HG03196 (cell line): ENCODE results near the gene ADH5.
A peak's percentile ranks its signal among the peaks of the same experiment; 100 is the strongest.
"Not testable (repeated sequence)": the region's sequence is repeated elsewhere in the genome, so short reads cannot be mapped to it uniquely, and the experiment has no call there.

Source experiments
- ATAC-seq: cut with Tn5 transposase; IDR thresholded peaks from one replicate; pipeline ENCODE4 v1.9.1; 2021; ENCODE audit not compliant: unreplicated experiment

ADH5 gene

DNA sequence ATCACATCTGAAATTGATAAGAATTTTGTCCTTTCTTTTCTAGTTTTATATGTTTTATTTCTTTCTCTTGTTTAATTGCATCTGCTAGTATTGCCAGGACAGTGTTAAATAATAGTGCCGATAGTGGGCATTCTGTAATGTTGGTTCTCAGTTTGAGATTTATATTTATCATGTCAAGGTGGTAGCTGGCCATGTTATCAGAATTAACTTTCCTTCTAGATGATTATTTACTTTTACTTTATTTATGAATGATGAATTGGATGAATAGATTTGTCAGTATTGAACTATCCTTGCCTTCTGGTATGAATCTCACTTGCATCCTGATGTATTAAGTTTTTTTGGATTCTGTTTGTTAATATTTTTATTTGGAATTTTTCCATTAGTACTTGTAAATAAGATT, 50.4 kb downstream of the ADH5 start:
- no peak for ATAC-seq

- ATAC-seq = no peak
Measured at GRCh38 chr4:99033956-99034355, 54.6 kb downstream of the ADH5 start.

DNA sequence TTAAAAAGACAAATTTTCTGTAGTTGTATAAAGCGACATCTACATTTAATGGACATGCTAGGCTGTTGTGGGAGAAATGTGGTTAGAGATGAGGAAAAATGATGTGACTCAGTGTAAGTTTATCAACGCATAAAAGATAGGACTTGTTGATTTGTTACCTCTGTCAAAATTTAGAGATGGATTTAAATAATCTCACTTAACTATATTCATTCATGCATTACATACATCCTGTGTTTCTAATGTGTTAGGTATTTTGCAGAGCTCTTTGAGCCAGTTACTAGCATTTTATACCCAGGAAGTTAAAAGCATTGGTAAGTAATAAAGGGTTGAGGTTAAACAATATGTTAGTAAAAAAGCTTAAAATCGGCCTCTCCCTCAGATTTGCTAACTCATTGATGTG, 58.7 kb downstream of the ADH5 start:
- ATAC-seq = no peak

DNA sequence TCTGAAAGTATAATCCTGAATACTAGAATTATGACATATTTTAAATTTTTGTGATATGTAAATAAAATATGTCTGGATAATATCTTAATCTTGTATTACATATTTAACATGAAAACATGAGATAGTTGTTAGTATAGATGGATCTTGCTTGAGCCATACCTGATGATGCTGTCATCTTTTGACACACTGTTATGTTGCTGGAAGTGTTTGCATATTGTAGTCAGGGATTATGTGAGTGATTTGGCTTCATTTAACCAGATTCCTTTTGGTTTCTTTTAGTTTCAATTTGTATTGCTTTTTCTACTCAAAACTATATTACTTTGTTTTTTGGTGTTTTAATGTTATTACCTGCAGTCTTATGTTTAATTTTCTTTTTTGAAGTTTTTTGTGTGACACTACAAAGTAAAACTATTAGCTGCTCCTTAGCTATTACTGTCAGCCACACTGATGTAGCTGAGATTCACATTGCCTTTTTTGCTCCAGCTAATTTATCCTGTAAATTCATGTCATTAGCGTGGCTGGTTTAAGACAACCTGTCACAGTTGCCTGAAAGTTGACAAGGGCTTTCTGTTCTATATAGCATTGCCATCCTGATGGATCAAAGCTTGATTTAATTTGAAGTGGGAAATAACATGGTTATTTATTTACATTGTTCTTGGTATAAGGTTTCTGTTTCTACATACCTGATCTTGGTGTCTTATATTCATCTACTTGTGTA, 59.4 kb downstream of the ADH5 start:
- peak; percentile 51 for ATAC-seq

GRCh38 chr4:99028187-99028586, 60.4 kb downstream of the ADH5 start:
- no peak for ATAC-seq

DNA sequence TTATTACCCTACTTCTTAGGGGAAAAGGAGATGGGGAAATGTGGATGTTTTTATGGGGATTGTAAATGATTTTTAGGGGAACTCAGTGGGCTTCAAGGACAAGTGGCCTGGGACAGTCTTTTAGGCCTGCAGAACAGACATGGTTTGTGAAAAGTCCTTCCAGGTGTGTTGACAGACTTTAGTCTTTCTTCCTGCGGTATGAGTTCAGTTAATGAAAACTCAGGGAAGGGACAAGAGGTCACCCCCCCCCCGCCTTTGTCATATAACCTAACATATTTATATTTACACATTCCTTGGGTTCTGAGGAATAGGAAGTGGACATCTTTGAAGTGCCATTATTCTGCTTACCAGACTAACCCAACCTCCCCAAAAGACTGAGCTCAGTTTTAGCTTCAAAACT, 61.3 kb downstream of the ADH5 start:
- ATAC-seq = no peak

DNA sequence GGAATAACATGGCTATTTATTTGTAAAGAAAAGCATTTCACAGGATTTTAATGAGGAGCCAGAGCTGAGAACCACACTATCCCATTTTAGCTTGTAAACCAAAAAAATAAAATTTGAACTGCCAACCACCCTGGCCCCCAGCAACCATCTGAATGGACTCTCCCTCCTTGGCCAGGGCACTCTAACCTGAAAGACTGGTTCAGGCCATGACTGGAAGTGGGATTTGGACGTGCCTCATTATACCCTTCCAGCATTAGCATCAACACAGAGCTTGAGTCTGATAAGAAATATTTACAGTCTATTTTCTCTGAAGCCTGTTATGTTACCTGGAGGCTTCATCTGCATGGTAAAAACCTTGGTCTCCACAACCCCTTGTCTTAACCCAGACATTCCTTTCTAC, 63.1 kb downstream of the ADH5 start:
- no peak for ATAC-seq

GRCh38 chr4:99024481-99025275, 63.9 kb downstream of the ADH5 start:
- ATAC-seq = no peak

DNA sequence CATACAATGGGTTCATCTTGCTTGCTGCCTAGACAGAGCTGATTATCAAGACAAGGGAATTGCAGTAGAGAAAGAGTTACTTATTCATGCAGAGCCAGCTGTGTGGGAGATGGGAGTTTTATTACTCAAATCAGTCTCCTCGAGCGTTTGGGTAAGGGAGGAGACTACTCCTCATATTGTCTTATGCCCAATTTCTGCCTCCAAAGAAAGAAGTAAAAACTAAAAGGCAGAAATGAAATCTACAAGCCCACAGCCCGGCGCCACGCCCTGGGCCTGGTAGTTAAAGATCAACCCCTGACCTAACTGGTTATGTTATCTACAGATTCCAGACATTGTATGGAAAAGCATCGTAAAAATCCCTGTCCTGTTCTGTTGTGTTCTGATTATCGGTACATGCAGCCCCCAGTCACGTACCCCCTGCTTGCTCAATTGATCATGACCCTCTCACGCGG, 64.8 kb downstream of the ADH5 start:
- ATAC-seq = not testable (repeated sequence)

- no peak for ATAC-seq
Measured at GRCh38 chr4:99022566-99022965, 66.0 kb downstream of the ADH5 start.

GRCh38 chr4:99021386-99021785, 67.2 kb downstream of the ADH5 start:
- no peak for ATAC-seq
